Right cardiac atrium (tissue), 5 donors: ENCODE results near the gene KMT5B. TPM values are rescaled to one million over a fixed set of nuclear protein-coding genes. Genes with fewer than 3 reads are reported as not detected.

Experiments
- ATAC-seq, 2 donors: fragments of 200-7000 bp; cut with Tn5 transposase; one replicate each; pipeline versions ENCODE4 v1.8.0 to v1.9.1; 2020; ENCODE audit warnings: moderate library complexity in 2 of 2, mild to moderate bottlenecking in 1 of 2
- DNase-seq, 3 donors: peaks; one replicate each; pipeline ENCODE4 v3.0.0-alpha.2; 2020
- H3K27ac ChIP-seq: one replicate; pipeline ENCODE4 v1.5.1; 2013; ENCODE audit warnings: mild to moderate bottlenecking, low read length, control low read depth, moderate library complexity
- H3K27me3 ChIP-seq: one replicate; pipeline ENCODE4 v1.6.1; 2013; ENCODE audit not compliant: control insufficient read depth, insufficient read depth
- H3K4me1 ChIP-seq: one replicate; pipeline ENCODE4 v1.6.1; 2013; ENCODE audit warnings: low read length; ENCODE audit not compliant: control insufficient read depth, insufficient read depth
- H3K4me3 ChIP-seq: one replicate; pipeline ENCODE4 v1.5.1; 2013; ENCODE audit warnings: low read length, control low read depth
- H3K9me3 ChIP-seq: one replicate; pipeline ENCODE4 v1.6.1; 2013; ENCODE audit warnings: low read length; ENCODE audit not compliant: control insufficient read depth
- WGBS: extraction: QIAGEN DNeasy Blood & Tissue Kit; methylation state at CpG from one replicate; pipeline ENCODE4 v1.1.7; 2013; 5-methylcytosine and 5-hydroxymethylcytosine counted together
- intact Hi-C, 4 donors: fragments of 100-400 bp; cut with DNase I; formaldehyde crosslinking; loops; one replicate each; pipeline versions ENCODE4 v1.11.0 to v1.14.0; 2022 to 2023
- polyA plus RNA-seq: library from polyadenylated mRNA; stranded (reverse); fragments of 200-250 nt; gene quantifications from one replicate; pipeline ENCODE4 v1.2.3, GENCODE V29; 2013
- total RNA-seq, 4 donors: library from RNA; stranded (reverse); fragmentation: NEBNext Ultra II Directional; extraction: Animal tissue kit (Norgen Biotek cat#: 25700); gene quantifications; one replicate each; pipeline ENCODE4 v1.2.1, GENCODE V29; 2021
- donor health status: healthy with polysubstance abuse.
- donor health status: DM: no; HTN: yes; CAD: no.
- donor health status: DM: no; HTN: no; CAD: no.
- donor health status: DM: no; HTN: yes; CAD: no; lungs with severe emphysema.
- donor health status: DM: yes; HTN: yes; CAD: no.

KMT5B gene
- total and polyA plus RNA-seq, 5 donors, result 14.2 to 31.4 (median 30.3) TPM

DNA sequence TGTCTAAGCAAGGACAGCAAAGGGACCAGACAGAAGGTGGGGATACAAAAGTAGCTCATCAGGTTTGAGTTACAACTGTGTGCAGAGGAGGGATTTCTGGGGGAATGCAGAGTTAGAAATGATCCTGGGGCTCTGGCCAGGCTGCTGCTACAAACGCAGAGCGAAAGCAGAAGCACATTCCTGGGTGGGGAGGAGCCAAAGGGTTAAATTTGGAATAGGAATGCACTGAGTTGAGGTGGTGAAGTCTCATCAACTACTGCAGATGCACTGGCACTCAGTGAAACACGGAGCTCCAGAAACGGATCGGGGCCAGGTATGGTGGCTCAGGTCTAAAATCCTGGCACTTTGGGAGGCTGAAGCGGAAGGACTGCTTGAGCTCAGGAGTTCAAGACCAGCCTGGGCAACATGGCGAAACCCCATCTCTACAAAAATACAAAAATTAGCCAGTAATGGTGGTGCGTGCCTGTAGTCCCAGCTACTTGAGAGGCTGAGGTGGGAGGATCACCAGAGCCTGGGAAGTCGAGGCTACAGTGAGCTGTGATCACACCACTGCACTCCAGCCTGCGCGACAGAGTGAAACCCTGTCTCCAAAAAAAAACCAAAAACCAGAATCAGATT is 95.1 kb downstream of the KMT5B start:
- ATAC-seq, result no peak
- intact Hi-C loops, result loop anchor here in 1 of 4 donors (5.0 kb wide), 1 partner anchor 81 kb away; the partner anchor contains the start of gene TCIRG1
- Histone ChIP-seq H3K9me3 (no peaks in the 10 kb centered on the region), H3K4me3 (no peak overlapping the region), H3K4me1 (peaks cover 4% of the 10 kb centered on the region), H3K27me3 (no peaks in the 10 kb centered on the region), H3K27ac (peak overlapping the region; percentile 51)
- DNase-seq, result no peak
- 81% methylated on average over 11 of the region's 11 CpGs for WGBS

DNA sequence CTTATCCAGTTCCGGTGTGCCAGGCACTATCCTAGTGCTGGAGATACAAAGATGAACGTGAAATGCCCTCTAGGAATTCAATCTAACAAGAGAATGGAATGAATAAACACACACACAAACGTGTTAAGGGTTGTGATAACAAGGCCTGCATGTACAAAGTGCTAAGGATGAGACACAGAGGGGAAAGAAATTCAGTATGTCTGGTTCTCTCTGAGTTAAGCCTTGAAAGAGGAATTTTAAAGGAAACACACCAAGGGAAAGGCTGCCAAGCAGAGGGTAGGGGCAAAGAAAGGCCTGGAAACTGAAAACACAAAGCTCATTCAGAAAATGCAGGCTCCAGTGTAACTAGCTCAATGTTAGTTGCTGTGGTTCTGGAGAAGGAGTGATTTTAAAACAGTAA is 96.1 kb downstream of the KMT5B start:
- Histone ChIP-seq H3K4me1 (peaks cover 4% of the 10 kb centered on the region), H3K27ac (no peak overlapping the region), H3K27me3 (no peaks in the 10 kb centered on the region), H3K4me3 (no peak overlapping the region), H3K9me3 (no peaks in the 10 kb centered on the region)
- no peak for ATAC-seq
- WGBS, result 52% methylated on average over 3 of the region's 3 CpGs
- no peak for DNase-seq
- intact Hi-C loops, result loop anchor here in 1 of 4 donors (5.0 kb wide), 1 partner anchor 80 kb away; the partner anchor contains the start of gene TCIRG1

DNA sequence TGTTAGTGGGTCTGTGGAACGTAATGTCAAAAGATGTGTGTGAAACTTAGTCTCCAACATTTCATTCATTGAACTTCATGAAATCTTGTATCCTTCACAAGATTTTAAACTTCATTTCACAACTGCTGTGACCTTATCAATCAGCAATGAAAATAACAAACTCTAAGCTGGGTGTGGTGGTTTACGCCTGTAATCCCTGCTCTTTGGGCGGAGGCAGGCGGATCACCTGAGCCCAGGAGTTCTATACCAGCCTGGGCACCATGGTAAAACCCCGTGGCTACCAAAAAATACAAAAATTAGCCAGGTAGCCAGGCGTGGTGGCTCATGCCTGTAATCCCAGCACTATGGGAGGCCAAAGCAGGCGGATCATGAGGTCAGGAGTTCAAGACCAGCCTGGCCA is 97.0 kb downstream of the KMT5B start:
- 94% methylated on average over 7 of the region's 7 CpGs for WGBS
- no peak for ATAC-seq
- intact Hi-C loops, result loop anchor here in 1 of 4 donors (5.0 kb wide), 1 partner anchor 79 kb away; the partner anchor contains the start of gene TCIRG1
- H3K27me3 ChIP-seq, result no peaks in the 10 kb centered on the region
- DNase-seq, result no peak
- H3K9me3 ChIP-seq, result no peaks in the 10 kb centered on the region
- no peak overlapping the region for H3K4me3 ChIP-seq
- H3K4me1 ChIP-seq, result peaks cover 4% of the 10 kb centered on the region
- no peak overlapping the region for H3K27ac ChIP-seq

- no peak overlapping the region for H3K4me3 ChIP-seq
- peaks cover 4% of the 10 kb centered on the region for H3K4me1 ChIP-seq
- intact Hi-C loops, result loop anchor here in 1 of 4 donors (5.0 kb wide), 1 partner anchor 78 kb away; the partner anchor contains the start of gene TCIRG1
- H3K27ac ChIP-seq, result no peak overlapping the region
- WGBS, result 61% methylated on average over 1 of the region's 1 CpG
- DNase-seq, result no peak
- no peaks in the 10 kb centered on the region for H3K9me3 ChIP-seq
- H3K27me3 ChIP-seq, result no peaks in the 10 kb centered on the region
- ATAC-seq, result no peak
Measured at GRCh38 chr11:68115285-68115684, 97.8 kb downstream of the KMT5B start.

GRCh38 chr11:68113986-68114385 is 99.1 kb downstream of the KMT5B start:
- Histone ChIP-seq H3K9me3 (no peaks in the 10 kb centered on the region), H3K27me3 (no peaks in the 10 kb centered on the region), H3K4me1 (peaks cover 4% of the 10 kb centered on the region), H3K27ac (peak overlapping the region; percentile 61), H3K4me3 (no peak overlapping the region)
- DNase-seq, result no peak
- peak in 1 of 2 donors; percentile 45 for ATAC-seq
- intact Hi-C loops, result no loop called here
- 49% methylated on average over 3 of the region's 3 CpGs for WGBS

- Histone ChIP-seq H3K9me3 (no peaks in the 10 kb centered on the region), H3K27me3 (no peaks in the 10 kb centered on the region), H3K4me3 (no peak overlapping the region), H3K4me1 (peaks cover 8% of the 10 kb centered on the region), H3K27ac (no peak overlapping the region)
- DNase-seq (no peak), ATAC-seq (peak; percentile 36 to 63)
- intact Hi-C loops, result no loop called here
- 75% methylated on average over 10 of the region's 10 CpGs for WGBS
Measured at GRCh38 chr11:68107689-68108088, 105.4 kb downstream of the KMT5B start.

GRCh38 chr11:68106165-68106940 is 106.7 kb downstream of the KMT5B start:
- Histone ChIP-seq H3K27me3 (no peaks in the 10 kb centered on the region), H3K27ac (no peak overlapping the region), H3K9me3 (no peaks in the 10 kb centered on the region), H3K4me3 (no peak overlapping the region), H3K4me1 (peaks cover 8% of the 10 kb centered on the region)
- ATAC-seq (peak; percentile 54 to 68), DNase-seq (no peak)
- 42% methylated on average over 8 of the region's 8 CpGs for WGBS
- intact Hi-C loops, result no loop called here

Other genes starting within 250 kb of the KMT5B start
- gene UNC93B1, start 209.2 kb downstream of the KMT5B start, total RNA-seq, result 10 to 100 TPM in 3 of 4 donors, 1 to 10 TPM in 1; 9.0 to 13.2 (median 11.9) TPM
- 6.9 TPM for gene UNC93B1, start 209.2 kb downstream of the KMT5B start, polyA plus RNA-seq
- gene ALDH3B1, start 203.0 kb downstream of the KMT5B start, total RNA-seq, result 1 to 10 TPM; 3.8 to 5.7 (median 4.9) TPM
- gene ALDH3B1, start 203.0 kb downstream of the KMT5B start, polyA plus RNA-seq, result 2.9 TPM
- gene NDUFS8, start 182.6 kb downstream of the KMT5B start, total RNA-seq, result 100 to 1,000 TPM; 334 to 454 (median 391) TPM
- gene NDUFS8, start 182.6 kb downstream of the KMT5B start, polyA plus RNA-seq, result 642 TPM
- 10 to 100 TPM; 23.4 to 40.2 (median 36.6) TPM for gene TCIRG1, start 174.3 kb downstream of the KMT5B start, total RNA-seq
- 38.3 TPM for gene TCIRG1, start 174.3 kb downstream of the KMT5B start, polyA plus RNA-seq
- 10 to 100 TPM in 2 of 4 donors, 1 to 10 TPM in 2; 8.7 to 11.1 (median 9.7) TPM for gene CHKA, start 91.9 kb downstream of the KMT5B start, total RNA-seq
- gene CHKA, start 91.9 kb downstream of the KMT5B start, polyA plus RNA-seq, result 10.9 TPM
- 10 to 100 TPM; 18.9 to 40.1 (median 25.3) TPM for gene C11orf24, start 58.7 kb upstream of the KMT5B start, total RNA-seq
- gene C11orf24, start 58.7 kb upstream of the KMT5B start, polyA plus RNA-seq, result 28.7 TPM
- gene LRP5, start 99.3 kb upstream of the KMT5B start, total RNA-seq, result 10 to 100 TPM; 61.6 to 88.8 (median 75.4) TPM
- gene LRP5, start 99.3 kb upstream of the KMT5B start, polyA plus RNA-seq, result 57.1 TPM
- 100 to 1,000 TPM in 1 of 4 donors, 10 to 100 TPM in 3; 81.5 to 101 (median 90.8) TPM for gene PPP6R3, start 247.5 kb upstream of the KMT5B start, total RNA-seq
- 22.1 TPM for gene PPP6R3, start 247.5 kb upstream of the KMT5B start, polyA plus RNA-seq